Mesendoderm (in vitro differentiated cells): ENCODE data around the gene PPP2R3A.

ENCODE experiments used
- DNase-seq: peaks from one replicate; pipeline ENCODE4 v3.0.0; 2013
- H2AK5ac ChIP-seq: 2 replicates; pipeline ENCODE4 v1.6.1; 2013; ENCODE audit warnings: low read length, inconsistent platforms
- H2BK120ac ChIP-seq: 2 replicates; pipeline ENCODE4 v1.6.1; 2013; ENCODE audit warnings: low read depth, mild to moderate bottlenecking, low read length, moderate library complexity, mixed read lengths
- H2BK15ac ChIP-seq: replicated peaks from 2 replicates; pipeline ENCODE4 v1.6.1; 2013; ENCODE audit warnings: low read depth, mild to moderate bottlenecking, moderate library complexity
- H2BK5ac ChIP-seq: 2 replicates; pipeline ENCODE4 v1.6.1; 2013; ENCODE audit warnings: low read length, inconsistent platforms
- H3K18ac ChIP-seq: 2 replicates; pipeline ENCODE4 v1.6.1; 2013; ENCODE audit warnings: mild to moderate bottlenecking, low read length, mixed read lengths
- H3K23ac ChIP-seq: one replicate; pipeline ENCODE4 v1.6.1; 2013; ENCODE audit warnings: low read length
- H3K27ac ChIP-seq: 2 replicates; pipeline ENCODE4 v1.5.1; 2013; ENCODE audit warnings: low read depth, mild to moderate bottlenecking, inconsistent platforms, low read length, moderate library complexity
- H3K27me3 ChIP-seq: 2 replicates; pipeline ENCODE4 v1.6.1; 2013; ENCODE audit warnings: low read length, control low read depth, mild to moderate bottlenecking, inconsistent platforms; ENCODE audit not compliant: insufficient read depth, poor library complexity
- H3K36me3 ChIP-seq: 2 replicates; pipeline ENCODE4 v1.6.1; 2013; ENCODE audit warnings: low read length, inconsistent platforms; ENCODE audit not compliant: control insufficient read depth, insufficient read depth
- H3K4ac ChIP-seq: one replicate; pipeline ENCODE4 v1.6.1; 2013; ENCODE audit warnings: low read depth, mild to moderate bottlenecking, low read length, moderate library complexity
- H3K4me1 ChIP-seq: 2 replicates; pipeline ENCODE4 v1.6.1; 2013; ENCODE audit warnings: low read depth, low read length, inconsistent platforms; ENCODE audit not compliant: control insufficient read depth
- H3K4me2 ChIP-seq: 2 replicates; pipeline ENCODE4 v1.6.1; 2013; ENCODE audit warnings: low read length
- H3K4me3 ChIP-seq: 2 replicates; pipeline ENCODE4 v1.5.1; 2013; ENCODE audit warnings: mild to moderate bottlenecking, low read length
- H3K56ac ChIP-seq: one replicate; pipeline ENCODE4 v1.6.1; 2013; ENCODE audit warnings: low read length
- H3K79me1 ChIP-seq: 2 replicates; pipeline ENCODE4 v1.6.1; 2013; ENCODE audit warnings: low read length, inconsistent platforms
- H3K79me2 ChIP-seq: 2 replicates; pipeline ENCODE4 v1.6.1; 2013; ENCODE audit warnings: mild to moderate bottlenecking, low read length; ENCODE audit not compliant: control insufficient read depth, insufficient read depth
- H3K9ac ChIP-seq: 2 replicates; pipeline ENCODE4 v1.6.1; 2013; ENCODE audit warnings: low read length, inconsistent platforms
- H4K5ac ChIP-seq: one replicate; pipeline ENCODE4 v1.6.1; 2013; ENCODE audit warnings: low read length
- H4K8ac ChIP-seq: one replicate; pipeline ENCODE4 v1.6.1; 2013; ENCODE audit warnings: low read depth, mild to moderate bottlenecking, control low read depth, low read length, moderate library complexity
- WGBS: extraction: QIAGEN DNeasy Blood & Tissue Kit; methylation state at CpG from one replicate; pipeline ENCODE4 v1.1.7; 2013; ENCODE audit warnings: low lambda C conversion rate, missing lambda C conversion rate; ENCODE audit not compliant: insufficient coverage; ENCODE audit errors: extremely low coverage; 5-methylcytosine and 5-hydroxymethylcytosine counted together

Gene PPP2R3A

DNA sequence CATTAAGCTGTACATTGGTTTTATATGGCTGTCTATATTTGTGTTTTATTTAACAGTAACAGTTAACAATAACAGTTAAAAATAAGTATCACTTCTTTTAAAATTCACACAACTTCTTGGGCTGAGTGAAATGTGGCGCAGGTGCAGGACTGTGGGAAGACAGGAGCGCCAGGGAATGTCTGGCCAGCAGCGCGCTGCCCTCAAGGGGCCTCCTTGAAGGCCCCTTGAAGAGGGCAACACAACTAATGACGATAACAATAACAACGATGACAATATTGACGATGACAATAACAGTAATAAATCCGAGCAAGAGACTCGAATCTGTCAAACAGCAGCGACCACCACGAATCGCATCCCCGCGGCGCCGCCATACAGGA is 411 bp upstream of the PPP2R3A start:
- no peak for DNase-seq
- H3K23ac ChIP-seq: no peak overlapping the region
- H2BK120ac ChIP-seq: no peak overlapping the region
- no peaks in the 10 kb centered on the region for H3K27me3 ChIP-seq
- peak overlapping the region; percentile 11 for H3K4me2 ChIP-seq
- H3K4ac ChIP-seq: no peak overlapping the region
- H3K9ac ChIP-seq: peak overlapping the region; percentile 20
- peaks cover 5% of the 10 kb centered on the region for H3K4me1 ChIP-seq
- H3K18ac ChIP-seq: no peak overlapping the region
- H4K8ac ChIP-seq: no peak overlapping the region
- H3K4me3 ChIP-seq: peak overlapping the region; percentile 6
- H2BK15ac ChIP-seq: no peak overlapping the region
- no peak overlapping the region for H2BK5ac ChIP-seq
- H3K56ac ChIP-seq: peak overlapping the region; percentile 54
- no peaks in the 10 kb centered on the region for H3K79me2 ChIP-seq
- H2AK5ac ChIP-seq: no peak overlapping the region
- no peak overlapping the region for H3K27ac ChIP-seq
- H4K5ac ChIP-seq: no peak overlapping the region
- peaks cover 5% of the 10 kb centered on the region for H3K79me1 ChIP-seq
- WGBS: no CpG with 5 or more reads among the region's 16 CpGs
- H3K36me3 ChIP-seq: no peaks in the 10 kb centered on the region

DNA sequence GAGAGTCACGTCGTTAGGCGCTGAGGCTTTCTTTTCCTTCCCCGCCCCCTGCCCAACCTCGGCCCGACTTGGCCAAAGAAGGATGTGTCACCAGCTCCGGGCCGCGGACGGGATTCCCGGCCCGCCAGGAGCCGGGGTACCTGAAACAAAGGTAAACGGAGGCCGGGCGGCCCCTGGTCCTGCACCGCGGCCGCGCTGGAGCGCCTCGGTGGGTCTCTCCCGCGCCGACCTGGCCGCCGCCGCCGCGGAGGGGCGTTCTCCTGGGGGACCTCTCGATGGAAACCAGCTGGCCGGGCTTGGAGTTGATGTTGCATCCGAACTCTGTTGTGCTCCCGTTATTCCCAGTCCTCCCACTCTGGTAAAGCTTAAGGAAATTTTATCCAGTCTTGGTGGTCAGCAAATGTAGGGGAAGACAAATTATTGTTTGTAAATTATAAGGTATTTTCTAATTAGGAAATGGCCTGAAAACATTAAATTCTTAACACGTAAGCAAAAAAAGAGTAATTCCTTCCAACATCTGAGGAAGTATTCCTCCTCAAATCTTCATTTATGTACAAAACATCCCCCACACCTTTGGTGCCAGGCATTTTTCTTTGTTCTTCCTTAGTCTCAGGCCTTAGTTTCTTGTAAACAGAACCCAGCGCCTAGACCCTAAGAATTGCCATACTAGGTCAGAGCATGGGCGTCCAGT is 888 bp downstream of the PPP2R3A start:
- DNase-seq: peak; percentile 10
- H3K79me1 ChIP-seq: peaks cover 5% of the 10 kb centered on the region
- WGBS: no CpG with 5 or more reads among the region's 38 CpGs

DNA sequence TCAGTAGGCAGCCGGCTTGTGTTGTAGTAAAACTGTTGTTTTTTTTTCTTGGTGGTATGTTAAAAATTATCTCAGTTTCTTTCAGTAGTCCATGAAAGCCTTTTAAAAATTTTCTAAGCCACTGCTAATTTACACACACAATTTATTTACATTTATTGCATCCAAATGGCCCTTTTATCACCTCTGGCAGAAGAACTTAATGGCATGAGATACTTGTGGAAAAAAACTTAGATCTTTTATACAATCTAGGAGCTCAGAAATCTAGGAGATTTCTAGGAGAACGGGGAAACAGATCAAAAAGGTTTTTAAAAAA is 1.4 kb downstream of the PPP2R3A start:
- Histone ChIP-seq H3K27me3 (no peaks in the 10 kb centered on the region), H3K4me1 (peaks cover 5% of the 10 kb centered on the region), H4K5ac (no peak overlapping the region), H3K27ac (no peak overlapping the region), H4K8ac (no peak overlapping the region), H3K79me1 (peaks cover 5% of the 10 kb centered on the region), H2BK5ac (no peak overlapping the region), H3K23ac (no peak overlapping the region), H3K56ac (peak overlapping the region; percentile 81), H2BK120ac (no peak overlapping the region), H3K4ac (peak overlapping the region; percentile 36), H2AK5ac (no peak overlapping the region), H2BK15ac (no peak overlapping the region), H3K18ac (no peak overlapping the region), H3K36me3 (no peaks in the 10 kb centered on the region), H3K4me3 (no peak overlapping the region), H3K79me2 (peaks cover 2% of the 10 kb centered on the region), H3K9ac (peak overlapping the region; percentile 80), H3K4me2 (peak overlapping the region; percentile 20)
- DNase-seq: no peak
- WGBS: no CpG with 5 or more reads among the region's 2 CpGs

More for the DNA sequence above, 888 bp downstream of the PPP2R3A start:
- Histone ChIP-seq H4K5ac (no peak overlapping the region), H2BK15ac (no peak overlapping the region), H3K4me3 (peak overlapping the region; percentile 78), H3K4me2 (peak overlapping the region; percentile 20), H3K79me2 (peaks cover 2% of the 10 kb centered on the region), H3K9ac (peak overlapping the region; percentile 80), H3K4ac (peak overlapping the region; percentile 36), H3K36me3 (no peaks in the 10 kb centered on the region), H3K27ac (peak overlapping the region; percentile 87), H3K18ac (peak overlapping the region; percentile 95), H3K23ac (no peak overlapping the region), H3K4me1 (peaks cover 5% of the 10 kb centered on the region), H2BK120ac (no peak overlapping the region), H2AK5ac (no peak overlapping the region), H3K56ac (peak overlapping the region; percentile 81), H3K27me3 (no peaks in the 10 kb centered on the region), H2BK5ac (no peak overlapping the region), H4K8ac (no peak overlapping the region)

DNA sequence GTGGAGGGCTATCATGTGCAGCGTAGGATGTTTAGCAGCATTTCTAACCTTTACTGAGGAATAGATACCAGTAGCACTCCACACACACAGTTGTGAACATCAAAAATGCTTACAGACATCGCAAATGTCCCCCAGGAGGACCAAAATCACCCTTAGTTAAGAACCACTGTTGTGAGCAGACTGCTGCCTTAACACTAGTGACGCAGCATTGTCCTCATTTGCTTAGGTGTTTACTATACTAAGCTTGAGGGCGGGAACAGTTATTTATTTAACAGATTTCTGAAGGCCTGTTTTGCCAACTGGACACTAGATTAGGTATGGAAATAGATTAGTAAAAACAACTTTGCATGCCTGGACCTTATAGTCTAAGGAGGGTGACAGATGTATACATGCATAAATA is 2.3 kb downstream of the PPP2R3A start:
- Histone ChIP-seq H3K9ac (no peak overlapping the region), H3K4me1 (peaks cover 5% of the 10 kb centered on the region), H2AK5ac (no peak overlapping the region), H3K18ac (no peak overlapping the region), H3K27me3 (no peaks in the 10 kb centered on the region), H3K4me3 (no peak overlapping the region), H4K8ac (no peak overlapping the region), H3K79me2 (peaks cover 2% of the 10 kb centered on the region), H4K5ac (no peak overlapping the region), H3K4ac (no peak overlapping the region), H2BK5ac (no peak overlapping the region), H3K56ac (no peak overlapping the region), H3K27ac (no peak overlapping the region), H2BK15ac (no peak overlapping the region), H3K36me3 (no peaks in the 10 kb centered on the region), H3K4me2 (no peak overlapping the region), H3K79me1 (peaks cover 5% of the 10 kb centered on the region), H3K23ac (no peak overlapping the region), H2BK120ac (no peak overlapping the region)
- DNase-seq: no peak
- no CpG with 5 or more reads among the region's 4 CpGs for WGBS

DNA sequence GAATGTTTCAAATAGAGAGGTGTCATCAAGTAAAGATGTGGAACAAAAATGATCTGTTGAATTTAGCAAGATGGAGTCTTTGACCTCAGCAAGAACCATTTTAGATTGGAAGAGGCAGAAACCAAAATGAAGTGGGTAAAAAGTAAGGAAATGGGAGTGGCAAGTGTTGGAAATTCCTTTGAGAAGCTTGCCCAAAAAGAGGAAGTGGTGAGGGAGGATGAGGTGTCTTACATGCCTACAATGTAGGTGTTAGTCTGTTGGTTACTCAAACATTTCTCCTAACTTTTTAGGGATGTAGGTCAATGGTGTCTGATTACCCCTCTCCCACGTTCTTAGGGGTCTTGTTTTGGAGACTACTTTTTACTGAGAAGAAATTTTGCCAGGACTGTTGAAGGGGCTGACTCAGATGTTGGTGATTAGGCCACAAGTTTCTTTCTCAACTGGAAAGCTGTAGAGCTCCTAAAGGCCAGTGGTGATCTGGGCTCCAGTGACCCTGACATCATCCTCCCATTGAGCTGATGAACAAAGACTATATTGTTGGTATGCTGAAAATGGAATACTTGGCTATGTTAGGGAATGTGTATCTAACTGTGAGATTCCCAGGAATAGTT is 5.1 kb downstream of the PPP2R3A start:
- no peak overlapping the region for H4K8ac ChIP-seq
- H3K27ac ChIP-seq: no peak overlapping the region
- H3K4ac ChIP-seq: no peak overlapping the region
- no peak overlapping the region for H2BK15ac ChIP-seq
- H3K9ac ChIP-seq: no peak overlapping the region
- H3K79me1 ChIP-seq: peaks cover 13% of the 10 kb centered on the region
- H2AK5ac ChIP-seq: no peak overlapping the region
- no peak overlapping the region for H2BK5ac ChIP-seq
- H4K5ac ChIP-seq: no peak overlapping the region
- no peak overlapping the region for H3K4me3 ChIP-seq
- H3K27me3 ChIP-seq: no peaks in the 10 kb centered on the region
- peak; percentile 39 for DNase-seq
- no peak overlapping the region for H3K56ac ChIP-seq
- H3K79me2 ChIP-seq: peaks cover 4% of the 10 kb centered on the region
- peaks cover 12% of the 10 kb centered on the region for H3K4me1 ChIP-seq
- no CpG with 5 or more reads among the region's 1 CpG for WGBS
- no peaks in the 10 kb centered on the region for H3K36me3 ChIP-seq
- no peak overlapping the region for H3K23ac ChIP-seq
- no peak overlapping the region for H3K4me2 ChIP-seq
- no peak overlapping the region for H3K18ac ChIP-seq
- no peak overlapping the region for H2BK120ac ChIP-seq

- no CpG with 5 or more reads among the region's 3 CpGs for WGBS
- no peak overlapping the region for H3K4me3 ChIP-seq
- no peak overlapping the region for H4K5ac ChIP-seq
- H3K27me3 ChIP-seq: no peaks in the 10 kb centered on the region
- no peak overlapping the region for H3K27ac ChIP-seq
- H3K18ac ChIP-seq: no peak overlapping the region
- H3K9ac ChIP-seq: no peak overlapping the region
- no peak overlapping the region for H4K8ac ChIP-seq
- no peak overlapping the region for H2BK15ac ChIP-seq
- H3K4me2 ChIP-seq: no peak overlapping the region
- no peak overlapping the region for H3K23ac ChIP-seq
- no peak overlapping the region for H3K56ac ChIP-seq
- H2BK5ac ChIP-seq: no peak overlapping the region
- H3K36me3 ChIP-seq: no peaks in the 10 kb centered on the region
- H3K4me1 ChIP-seq: peaks cover 7% of the 10 kb centered on the region
- H3K79me1 ChIP-seq: peaks cover 11% of the 10 kb centered on the region
- no peak overlapping the region for H3K4ac ChIP-seq
- peak; percentile 13 for DNase-seq
- no peak overlapping the region for H2AK5ac ChIP-seq
- H2BK120ac ChIP-seq: no peak overlapping the region
- peaks cover 4% of the 10 kb centered on the region for H3K79me2 ChIP-seq
Observed at GRCh38 chr3:135973841-135974240, 8.3 kb downstream of the PPP2R3A start.
